Large intestine (tissue), 12 donors: ENCODE measurements around the gene ALDH1A2. TPM values are rescaled to one million over a fixed set of nuclear protein-coding genes. Genes with fewer than 3 reads are reported as not detected.
"Not testable (repeated sequence)": the region's sequence is repeated elsewhere in the genome, so short reads cannot be mapped to it uniquely, and the experiment has no call there.

Experiments
- DNase-seq, 2 donors: peaks; one replicate each; pipeline versions ENCODE4 v3.0.0 to v3.0.0-alpha.2; 2013
- H3K27ac ChIP-seq: one replicate; pipeline ENCODE4 v1.5.1; 2013; ENCODE audit warnings: low read length
- H3K27me3 ChIP-seq: 2 replicates; pipeline ENCODE4 v1.6.1; 2013; ENCODE audit warnings: low read length; ENCODE audit not compliant: control insufficient read depth, insufficient read depth
- H3K36me3 ChIP-seq: 2 replicates; pipeline ENCODE4 v1.6.1; 2013; ENCODE audit warnings: low read length; ENCODE audit not compliant: control insufficient read depth, insufficient read depth
- H3K4me1 ChIP-seq: one replicate; pipeline ENCODE4 v1.6.1; 2013; ENCODE audit warnings: low read length; ENCODE audit not compliant: control insufficient read depth, insufficient read depth
- H3K4me3 ChIP-seq: one replicate; pipeline ENCODE4 v1.5.1; 2013; ENCODE audit warnings: low read length
- H3K9me3 ChIP-seq: one replicate; pipeline ENCODE4 v1.6.1; 2013; ENCODE audit warnings: mild to moderate bottlenecking, low read depth, low read length, moderate library complexity; ENCODE audit not compliant: control insufficient read depth
- WGBS: methylation state at CpG from one replicate; pipeline ENCODE4 v1.1.5; 2013; ENCODE audit warnings: low lambda C conversion rate; ENCODE audit not compliant: insufficient coverage; 5-methylcytosine and 5-hydroxymethylcytosine counted together
- long read RNA-seq, 11 donors: transcript quantifications; one replicate each; lab custom pipeline, GENCODE V29; 2026
- polyA plus RNA-seq: library from polyadenylated mRNA; unstranded; fragments of 120-200 nt; gene quantifications from one replicate; pipeline ENCODE4 v1.2.1, GENCODE V29; 2013

The ALDH1A2 gene
- polyA plus RNA-seq = 13.7 TPM
- long read RNA-seq, donor 1, full-length matches to known transcripts = 4 of 4 reads
- long read RNA-seq, donor 1, partial matches to known transcripts = 0 of 4 reads
- long read RNA-seq, donor 1, other reads (novel, unspliced or antisense) = 0 of 4 reads
- long read RNA-seq, donor 2, full-length matches to known transcripts = 2 of 2 reads
- long read RNA-seq, donor 2, partial matches to known transcripts = 0 of 2 reads
- long read RNA-seq, donor 2, other reads (novel, unspliced or antisense) = 0 of 2 reads
- long read RNA-seq, donor 3 = 0 reads
- long read RNA-seq, donor 4 = 0 reads
- long read RNA-seq, donor 5, full-length matches to known transcripts = 4 of 4 reads
- long read RNA-seq, donor 5, partial matches to known transcripts = 0 of 4 reads
- long read RNA-seq, donor 5, other reads (novel, unspliced or antisense) = 0 of 4 reads
- long read RNA-seq, donor 6, full-length matches to known transcripts = 3 of 3 reads
- long read RNA-seq, donor 6, partial matches to known transcripts = 0 of 3 reads
- long read RNA-seq, donor 6, other reads (novel, unspliced or antisense) = 0 of 3 reads
- long read RNA-seq, donor 7, full-length matches to known transcripts = 6 of 6 reads
- long read RNA-seq, donor 7, partial matches to known transcripts = 0 of 6 reads
- long read RNA-seq, donor 7, other reads (novel, unspliced or antisense) = 0 of 6 reads
- long read RNA-seq, donor 8, full-length matches to known transcripts = 1 of 1 reads
- long read RNA-seq, donor 8, partial matches to known transcripts = 0 of 1 reads
- long read RNA-seq, donor 8, other reads (novel, unspliced or antisense) = 0 of 1 reads
- long read RNA-seq, donor 9, full-length matches to known transcripts = 2 of 2 reads
- long read RNA-seq, donor 9, partial matches to known transcripts = 0 of 2 reads
- long read RNA-seq, donor 9, other reads (novel, unspliced or antisense) = 0 of 2 reads
- long read RNA-seq, donor 10, full-length matches to known transcripts = 3 of 3 reads
- long read RNA-seq, donor 10, partial matches to known transcripts = 0 of 3 reads
- long read RNA-seq, donor 10, other reads (novel, unspliced or antisense) = 0 of 3 reads
- long read RNA-seq, donor 11 = 0 reads

- no CpG with 5 or more reads among the region's 75 CpGs for WGBS
- peak within 1 kb of the TSS; percentile 50 for H3K4me3 ChIP-seq
- H3K36me3 ChIP-seq = no peaks in the 10 kb centered on the region
- no peak within 1 kb of the TSS for H3K27ac ChIP-seq
- peaks cover 13% of the 10 kb centered on the region for H3K9me3 ChIP-seq
- peaks cover 10% of the 10 kb centered on the region for H3K4me1 ChIP-seq
- H3K27me3 ChIP-seq = peaks cover 55% of the 10 kb centered on the region
- peak in 1 of 2 donors; percentile 48 for DNase-seq
Observed at GRCh38 chr15:58065445-58066041, at the start of gene ALDH1A2. ALDH1A2 (minus strand) TSS chr15:58065711; CDS start chr15:58065650, 61 bp downstream.

DNA sequence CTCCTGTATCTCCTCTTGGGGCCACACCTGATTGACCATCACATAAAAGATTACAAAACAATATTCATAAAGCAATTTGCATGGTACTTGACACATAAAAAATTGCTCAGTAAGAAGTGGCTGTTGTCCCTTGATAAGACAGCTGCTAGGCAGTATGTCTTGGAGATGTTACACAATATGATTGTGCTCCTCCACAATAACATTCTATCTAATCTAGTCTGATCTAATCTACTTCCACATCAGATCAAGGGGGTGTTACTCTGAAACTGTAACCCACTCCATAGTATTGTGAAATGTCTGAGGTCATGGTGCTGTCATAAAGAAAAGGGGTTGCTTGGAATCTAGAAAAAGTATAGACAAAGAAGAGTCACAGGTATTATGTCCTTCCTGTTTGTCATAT is 49.3 kb upstream of the ALDH1A2 start:
- no peak overlapping the region for H3K4me3 ChIP-seq
- H3K27ac ChIP-seq = no peak overlapping the region
- H3K9me3 ChIP-seq = no peaks in the 10 kb centered on the region
- H3K27me3 ChIP-seq = peaks cover 2% of the 10 kb centered on the region
- no peaks in the 10 kb centered on the region for H3K36me3 ChIP-seq
- H3K4me1 ChIP-seq = no peaks in the 10 kb centered on the region
- DNase-seq = no peak

GRCh38 chr15:58114388-58114787 is 48.9 kb upstream of the ALDH1A2 start:
- WGBS = no CpG with 5 or more reads among the region's 3 CpGs
- DNase-seq = no peak
- Histone ChIP-seq H3K27ac (no peak overlapping the region), H3K9me3 (no peaks in the 10 kb centered on the region), H3K27me3 (peaks cover 4% of the 10 kb centered on the region), H3K4me3 (no peak overlapping the region), H3K36me3 (no peaks in the 10 kb centered on the region), H3K4me1 (no peaks in the 10 kb centered on the region)

DNA sequence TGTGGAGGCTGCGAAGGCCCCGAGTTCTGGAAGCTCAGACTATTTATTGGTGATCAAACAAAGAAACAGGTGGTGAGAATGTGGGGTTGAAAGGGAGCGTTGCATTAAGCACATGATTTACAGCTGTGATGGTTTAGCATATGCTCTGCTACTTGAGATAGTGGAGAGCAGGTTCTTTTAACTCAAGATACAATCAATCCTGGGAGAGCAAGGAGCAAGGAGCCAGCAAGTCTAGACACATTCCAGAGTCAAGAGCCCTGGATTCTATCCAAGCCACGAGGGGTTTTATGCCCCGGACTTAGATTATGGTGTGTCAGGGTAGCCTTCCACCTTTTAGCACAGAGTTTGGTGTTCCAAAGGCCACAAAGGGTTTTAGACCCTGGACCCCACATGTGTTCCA is 47.8 kb upstream of the ALDH1A2 start:
- H3K4me3 ChIP-seq, H3K4me1 ChIP-seq, DNase-seq, H3K36me3 ChIP-seq, H3K9me3 ChIP-seq, H3K27ac ChIP-seq: not testable (repeated sequence)
- peaks cover 13% of the 10 kb centered on the region for H3K27me3 ChIP-seq
- no CpG with 5 or more reads among the region's 5 CpGs for WGBS

DNA sequence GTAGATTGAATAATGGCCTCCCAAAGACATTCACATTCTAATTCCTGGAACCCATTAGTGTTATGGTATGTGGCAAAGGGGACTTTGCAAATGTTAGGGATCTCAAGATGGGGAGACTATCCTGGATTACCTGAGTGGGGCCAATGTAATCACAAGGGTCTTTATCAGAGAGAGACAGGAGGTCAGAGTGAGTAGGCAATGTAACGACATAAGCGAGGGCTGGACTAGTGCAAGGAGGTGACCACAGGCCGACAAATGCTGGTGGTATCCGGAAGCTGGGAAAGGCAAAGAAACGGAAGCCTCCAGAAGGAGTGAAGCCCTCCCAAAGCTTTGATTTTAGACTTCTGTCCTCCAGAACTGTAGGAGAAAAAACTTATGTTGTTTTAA is 46.2 kb upstream of the ALDH1A2 start:
- H3K27me3 ChIP-seq = peaks cover 17% of the 10 kb centered on the region
- no peaks in the 10 kb centered on the region for H3K4me1 ChIP-seq
- no peaks in the 10 kb centered on the region for H3K9me3 ChIP-seq
- no peak overlapping the region for H3K27ac ChIP-seq
- no peaks in the 10 kb centered on the region for H3K36me3 ChIP-seq
- WGBS = 90% methylated on average over 2 of the region's 5 CpGs
- no peak overlapping the region for H3K4me3 ChIP-seq
- no peak for DNase-seq

DNA sequence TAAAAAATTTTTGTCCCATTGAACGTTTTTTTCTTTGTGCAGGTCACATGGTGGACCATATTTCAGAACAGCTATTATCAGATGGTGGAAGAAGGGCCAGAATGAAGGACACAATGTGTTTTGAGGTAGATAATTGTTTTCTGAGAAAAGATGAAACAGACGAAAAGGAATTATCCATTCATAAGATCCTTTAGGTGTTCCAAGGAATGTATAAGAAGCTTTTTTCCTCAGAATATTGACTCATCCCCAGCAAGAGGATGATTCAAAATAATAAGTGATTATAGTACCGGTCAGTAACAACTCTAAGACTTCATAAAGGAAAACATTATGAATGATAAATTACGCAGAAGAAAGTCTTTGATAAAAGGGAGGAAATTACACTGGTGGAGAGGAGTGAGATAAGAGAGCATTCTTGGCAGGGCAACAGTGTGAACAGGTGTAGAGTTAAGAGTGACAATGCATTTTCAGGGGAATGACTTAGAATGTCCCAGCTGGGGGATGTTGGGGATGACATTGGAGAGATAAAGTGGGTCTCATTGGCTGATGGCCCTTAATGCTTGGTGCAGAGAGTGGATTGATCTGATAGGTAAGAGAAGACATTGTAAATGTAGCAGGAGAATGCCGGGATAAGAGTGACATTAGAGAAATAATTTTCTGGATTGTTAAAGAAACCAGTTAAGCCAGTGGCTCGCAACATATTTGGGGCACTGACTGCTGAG is 45.6 kb upstream of the ALDH1A2 start:
- 74% methylated on average over 4 of the region's 6 CpGs for WGBS
- Histone ChIP-seq H3K27me3 (peaks cover 16% of the 10 kb centered on the region), H3K36me3 (no peaks in the 10 kb centered on the region), H3K4me1 (no peaks in the 10 kb centered on the region), H3K4me3 (no peak overlapping the region), H3K9me3 (no peaks in the 10 kb centered on the region), H3K27ac (no peak overlapping the region)
- no peak for DNase-seq

GRCh38 chr15:58109419-58109818 is 43.9 kb upstream of the ALDH1A2 start:
- Histone ChIP-seq H3K4me3 (no peak overlapping the region), H3K27ac (no peak overlapping the region), H3K4me1 (no peaks in the 10 kb centered on the region), H3K36me3 (no peaks in the 10 kb centered on the region), H3K9me3 (no peaks in the 10 kb centered on the region), H3K27me3 (peaks cover 16% of the 10 kb centered on the region)
- no peak for DNase-seq
- WGBS = 100% methylated on average over 1 of the region's 3 CpGs

GRCh38 chr15:58108117-58108516 is 42.6 kb upstream of the ALDH1A2 start:
- DNase-seq = no peak
- no CpG with 5 or more reads among the region's 2 CpGs for WGBS

GRCh38 chr15:58103482-58103881 is 38.0 kb upstream of the ALDH1A2 start:
- peaks cover 6% of the 10 kb centered on the region for H3K27me3 ChIP-seq
- DNase-seq = no peak
- no peak overlapping the region for H3K27ac ChIP-seq
- no peak overlapping the region for H3K4me3 ChIP-seq
- H3K36me3 ChIP-seq = no peaks in the 10 kb centered on the region
- no peaks in the 10 kb centered on the region for H3K9me3 ChIP-seq
- no peaks in the 10 kb centered on the region for H3K4me1 ChIP-seq

More at GRCh38 chr15:58108117-58108516, 42.6 kb upstream of the ALDH1A2 start:
- Histone ChIP-seq H3K9me3 (no peaks in the 10 kb centered on the region), H3K36me3 (no peaks in the 10 kb centered on the region), H3K4me3 (no peak overlapping the region), H3K27ac (no peak overlapping the region), H3K27me3 (peaks cover 16% of the 10 kb centered on the region), H3K4me1 (no peaks in the 10 kb centered on the region)
